GM21737 (cell line): Measurements from ENCODE around the gene AFAP1L2.

ENCODE experiments used
- ATAC-seq: cut with Tn5 transposase; IDR thresholded peaks from one replicate; pipeline ENCODE4 v1.9.1; 2021; ENCODE audit warnings: mild to moderate bottlenecking, moderate library complexity; ENCODE audit not compliant: unreplicated experiment

Gene AFAP1L2

GRCh38 chr10:114392112-114392835 is 12.0 kb downstream of the AFAP1L2 start:
- no peak for ATAC-seq

- no peak for ATAC-seq
Observed at GRCh38 chr10:114391599-114391998, 12.7 kb downstream of the AFAP1L2 start.

- ATAC-seq = no peak
Observed at GRCh38 chr10:114389426-114389825, 14.9 kb downstream of the AFAP1L2 start.

DNA sequence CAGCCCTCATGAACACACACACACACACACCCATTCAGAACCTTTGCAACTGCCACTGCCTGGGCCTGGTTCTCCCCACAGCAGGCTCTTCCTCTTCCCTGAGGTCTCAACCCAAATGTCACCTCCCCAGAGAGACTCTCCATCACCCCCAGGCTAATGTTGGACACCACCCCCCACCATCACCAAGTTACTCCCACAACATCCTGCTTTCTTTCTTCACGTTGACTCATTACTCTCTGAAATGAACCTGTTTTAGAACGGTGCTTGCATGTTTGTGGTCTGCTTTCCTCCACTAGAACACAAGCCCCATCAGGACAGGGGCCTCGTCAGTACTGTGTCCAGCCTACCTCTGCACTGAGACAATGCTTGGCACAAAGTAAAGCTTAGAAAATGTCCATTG is 16.0 kb downstream of the AFAP1L2 start:
- ATAC-seq = no peak

DNA sequence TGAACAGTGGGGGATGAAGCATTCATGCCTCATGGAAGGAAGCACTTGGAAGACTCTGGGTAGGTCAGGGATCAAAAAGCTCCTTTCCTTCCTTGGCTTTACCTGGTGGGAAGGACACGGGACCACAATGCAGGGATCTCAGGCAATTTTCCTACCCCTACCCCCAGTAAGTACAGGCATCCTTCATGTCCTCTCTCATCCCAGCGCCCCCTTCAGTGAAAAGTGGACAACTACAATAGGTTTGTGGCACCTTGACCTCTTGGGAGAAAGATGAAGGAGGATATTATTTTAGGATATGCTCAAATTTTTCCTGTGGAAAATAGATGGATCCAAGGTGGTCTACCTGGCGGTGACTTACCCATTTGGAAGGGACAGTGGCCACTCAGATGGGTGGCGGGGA is 16.5 kb downstream of the AFAP1L2 start:
- ATAC-seq = no peak

GRCh38 chr10:114386452-114386851 is 17.9 kb downstream of the AFAP1L2 start:
- ATAC-seq = no peak

DNA sequence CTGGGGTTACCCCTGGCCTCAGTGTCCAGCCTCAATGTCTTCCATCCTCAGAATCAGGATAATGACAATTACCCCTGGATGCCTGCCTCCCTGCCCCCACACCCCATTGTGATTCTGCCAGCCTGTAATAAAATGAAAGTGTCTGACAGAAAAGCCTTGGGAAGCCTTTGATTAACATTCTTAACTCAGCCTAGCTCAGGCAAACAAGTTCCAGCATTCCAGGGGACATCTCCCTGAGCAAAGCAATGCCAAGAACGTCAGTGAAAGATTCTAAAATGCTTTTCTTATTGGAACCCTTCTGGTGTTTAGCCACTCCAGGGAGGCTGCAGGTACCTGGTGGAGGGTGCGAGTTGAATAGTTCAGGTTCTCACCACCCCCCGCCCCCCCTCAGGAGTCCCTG is 18.7 kb downstream of the AFAP1L2 start:
- ATAC-seq = no peak

GRCh38 chr10:114384601-114385000 is 19.7 kb downstream of the AFAP1L2 start:
- ATAC-seq = no peak

DNA sequence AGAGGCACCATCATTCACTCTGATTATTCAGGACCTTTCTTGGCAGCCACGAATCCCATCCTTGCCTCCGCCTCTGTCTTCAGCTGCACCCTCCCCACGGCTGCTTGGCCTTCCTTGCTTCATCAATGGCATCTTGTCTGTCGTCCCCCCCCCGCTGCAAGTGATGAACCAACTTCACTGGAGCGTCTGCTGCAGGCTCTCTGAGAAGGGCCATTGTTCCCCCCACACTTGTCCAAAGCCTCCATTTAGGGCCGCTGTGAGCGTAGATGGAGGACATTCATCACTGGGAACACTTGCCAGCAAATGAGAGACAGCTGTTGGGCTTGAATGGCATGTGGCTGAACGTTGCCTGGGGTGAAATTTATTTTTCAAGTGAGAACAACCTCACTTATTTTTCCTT is 20.1 kb downstream of the AFAP1L2 start:
- no peak for ATAC-seq

DNA sequence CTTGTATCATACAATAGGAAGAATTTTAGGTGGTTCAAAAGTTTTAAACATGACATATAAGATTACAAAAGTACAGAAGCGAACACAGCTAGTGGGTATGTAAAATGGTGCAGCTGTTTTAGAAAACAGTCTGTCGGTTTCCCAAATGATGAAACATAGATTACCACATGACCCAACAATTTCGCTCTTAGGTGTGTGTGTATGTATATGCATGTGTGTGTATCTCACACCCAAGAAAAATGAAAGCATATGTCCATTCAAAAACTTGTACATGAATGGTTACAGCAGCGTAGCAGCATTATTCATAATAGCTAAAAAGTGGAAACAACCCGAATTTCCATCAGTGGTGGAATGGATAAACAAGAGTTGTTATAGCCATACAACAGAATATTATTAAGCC is 23.5 kb downstream of the AFAP1L2 start:
- ATAC-seq = no peak

DNA sequence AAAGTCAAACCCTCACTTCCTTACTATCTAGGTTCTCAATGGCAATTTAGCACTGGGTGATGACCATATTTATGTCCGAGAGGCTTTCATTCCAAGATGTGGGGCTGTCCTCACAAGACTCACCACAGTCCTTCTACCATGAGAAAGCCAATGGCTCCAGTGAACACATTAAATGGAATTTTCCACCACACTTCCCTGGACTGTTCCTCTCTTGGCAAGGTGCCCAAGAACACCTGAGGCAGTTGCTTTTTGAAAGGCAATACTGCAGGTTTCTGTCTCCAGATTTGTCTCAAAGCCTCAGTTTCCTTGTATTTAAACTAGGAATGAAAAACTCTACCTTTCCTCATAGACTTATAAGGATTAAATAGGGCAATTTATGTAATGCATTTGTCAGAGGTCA is 24.2 kb downstream of the AFAP1L2 start:
- ATAC-seq = no peak

GRCh38 chr10:114379631-114380041 is 24.7 kb downstream of the AFAP1L2 start:
- no peak for ATAC-seq

- ATAC-seq = no peak
Observed at GRCh38 chr10:114376523-114376922, 27.8 kb downstream of the AFAP1L2 start.

- ATAC-seq = no peak
Observed at GRCh38 chr10:114375047-114375446, 29.3 kb downstream of the AFAP1L2 start.

DNA sequence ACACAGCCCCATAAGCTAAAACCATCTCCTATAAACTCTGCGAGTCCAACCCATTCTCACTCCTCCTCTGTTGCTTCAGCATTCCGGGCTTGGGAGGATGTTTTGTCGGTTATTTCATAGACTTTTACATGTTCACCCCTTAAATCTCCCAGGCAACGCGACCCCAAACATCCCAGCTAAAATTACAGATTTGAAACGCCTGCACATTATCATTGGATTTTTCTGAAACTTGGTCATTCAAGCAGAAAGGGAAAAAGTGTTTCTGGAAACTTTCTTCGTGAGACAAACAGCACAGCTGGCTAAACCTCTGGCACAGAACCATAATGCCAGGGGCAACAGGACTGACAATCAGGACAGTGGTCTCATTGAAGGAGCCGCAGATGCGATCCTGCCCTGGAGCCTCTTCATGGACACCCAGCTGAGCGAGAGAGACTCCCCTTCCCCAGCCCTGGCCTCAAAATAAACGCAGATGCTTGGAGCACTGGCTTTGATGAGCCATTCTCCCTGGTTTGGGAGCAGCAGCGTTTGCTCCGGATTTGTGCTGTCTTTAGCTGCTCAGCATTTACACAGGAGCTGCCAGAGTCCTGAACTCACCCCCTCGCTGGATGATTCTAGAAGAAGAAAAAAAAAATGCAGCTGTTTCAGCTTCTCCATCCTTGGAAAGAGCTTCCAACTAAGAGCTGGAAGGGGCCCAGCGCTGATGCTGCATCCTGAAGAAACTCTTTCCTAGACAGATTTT is 30.1 kb downstream of the AFAP1L2 start:
- ATAC-seq = no peak

GRCh38 chr10:114373631-114374030 is 30.7 kb downstream of the AFAP1L2 start:
- ATAC-seq = no peak

DNA sequence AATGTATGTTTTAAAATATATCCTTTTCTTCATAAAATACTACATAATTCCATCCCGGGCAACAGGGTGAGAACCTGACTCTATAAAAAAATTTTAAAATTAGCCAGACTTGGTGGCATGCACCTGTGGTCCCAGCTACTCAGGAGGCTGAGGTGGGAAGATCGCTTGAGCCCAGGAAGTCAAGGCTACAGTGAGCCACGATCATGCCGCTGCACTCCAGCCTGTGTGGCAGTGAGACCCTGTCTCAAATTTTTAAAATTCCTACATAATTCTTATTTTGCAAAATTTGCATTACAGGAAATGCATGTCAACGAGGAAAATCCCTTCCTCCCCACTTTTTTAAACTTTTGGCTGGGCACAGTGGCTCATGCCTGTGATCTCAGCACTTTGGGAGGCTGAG is 31.3 kb downstream of the AFAP1L2 start:
- ATAC-seq = no peak

DNA sequence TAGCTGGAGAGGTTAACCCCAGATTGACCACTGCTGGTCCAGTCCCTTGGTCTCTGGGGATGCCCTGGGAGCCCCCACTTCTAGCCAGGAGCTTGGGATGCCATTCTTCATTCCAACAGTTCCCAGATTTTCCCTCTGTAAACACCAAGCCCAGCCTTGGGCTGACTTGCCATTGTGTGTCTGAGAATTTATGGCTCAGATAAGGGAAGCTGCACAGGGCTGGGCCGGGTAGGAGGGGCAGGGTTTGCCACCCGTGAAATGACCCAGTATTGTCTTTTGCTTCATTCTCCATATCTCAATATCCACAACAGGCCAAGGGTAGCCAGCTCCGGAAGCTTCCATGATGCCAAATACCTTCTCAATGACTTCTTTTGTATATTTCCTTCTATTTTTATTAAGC is 32.1 kb downstream of the AFAP1L2 start:
- no peak for ATAC-seq

- no peak for ATAC-seq
Observed at GRCh38 chr10:114370966-114371365, 33.3 kb downstream of the AFAP1L2 start.

DNA sequence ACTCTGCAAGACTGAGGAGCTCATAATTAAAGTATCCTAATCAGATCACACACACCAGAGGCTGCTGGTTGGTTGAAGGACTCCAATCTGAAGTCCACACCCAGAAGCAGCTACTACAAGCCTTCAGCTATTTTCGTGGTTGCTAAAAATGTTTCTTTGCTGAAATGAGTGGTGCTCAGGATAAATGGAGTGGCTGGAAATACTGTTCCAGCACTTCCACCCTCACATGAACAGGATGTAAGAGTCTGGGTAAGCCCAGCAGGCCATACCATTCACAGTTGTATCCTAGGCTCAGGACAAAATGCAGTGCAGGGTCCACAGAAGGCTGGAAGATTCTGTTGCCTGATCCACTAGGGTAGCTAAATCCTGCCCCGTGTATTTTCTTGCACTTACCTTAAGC is 34.1 kb downstream of the AFAP1L2 start:
- ATAC-seq = no peak

- no peak for ATAC-seq
Observed at GRCh38 chr10:114368057-114368391, 36.3 kb downstream of the AFAP1L2 start.

DNA sequence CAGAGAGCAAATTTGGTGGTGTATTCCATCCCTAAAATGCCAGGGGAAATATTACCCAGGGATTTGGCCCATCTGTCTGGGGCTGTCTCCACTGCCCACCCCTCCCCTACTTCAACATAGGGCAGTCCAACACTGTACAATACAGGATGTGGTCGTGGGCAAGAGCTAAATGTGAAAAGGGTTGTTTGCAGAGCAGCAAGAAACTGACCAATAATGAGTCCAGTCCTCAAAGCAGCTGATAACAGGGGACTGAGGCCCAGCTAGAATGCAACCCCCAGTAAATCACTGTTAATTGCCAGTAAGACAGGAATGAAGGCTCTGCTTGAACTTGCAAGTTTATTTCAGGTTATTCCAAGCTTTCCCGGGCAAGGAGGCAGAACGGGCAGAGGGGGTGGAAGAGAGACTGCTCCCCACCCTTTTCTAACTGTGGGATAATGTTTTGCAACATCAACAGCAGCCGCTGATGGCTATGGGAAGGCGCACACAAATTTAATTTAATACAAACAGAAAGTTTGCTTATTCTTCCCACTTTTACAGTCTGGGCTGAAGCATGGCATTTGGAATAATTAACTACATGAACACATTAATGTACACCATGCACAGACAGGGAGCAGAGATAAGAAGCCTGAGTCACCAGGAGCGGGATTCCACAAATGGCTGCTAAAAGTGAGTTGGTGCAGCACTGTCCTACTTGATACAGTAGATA is 36.8 kb downstream of the AFAP1L2 start:
- no peak for ATAC-seq
